IMR-90 (cell line): ENCODE measurements around the gene NDUFA13. TPM values are rescaled to one million over a fixed set of nuclear protein-coding genes. Genes with fewer than 3 reads are reported as not detected.

Source experiments
- ATAC-seq: fragments of 200-7000 bp; cut with Tn5 transposase; 2 replicates; pipeline ENCODE4 v1.9.1; 2020; ENCODE audit warnings: low read depth, mild to moderate bottlenecking, moderate library complexity
- BruUV-seq: library from RNA; stranded (reverse); fragments of 400-500 nt; replicated peaks from 2 replicates; lab custom pipeline; 2021; lab: Mats Ljungman, UMichigan
- CTCF ChIA-PET: fragments of 300-600 bp; formaldehyde crosslinking; extraction: SDS; loops from one replicate; lab custom pipeline; 2021; ENCODE audit warnings: antibody characterized with exemption; lab: Yijun Ruan, JAX
- POLR2A ChIA-PET: fragments of 300-600 bp; sonication (Branson Sonifier 250); formaldehyde crosslinking; loops from one replicate; lab custom pipeline; 2022; ENCODE audit warnings: antibody characterized with exemption; ENCODE audit not compliant: unreplicated experiment; lab: Charles Lee
- DNase-seq: peaks from one replicate; pipeline ENCODE4 v3.0.0; 2013
- H2AFZ ChIP-seq: replicated peaks from 2 replicates; pipeline ENCODE3; 2013; ENCODE audit warnings: low read length, mild to moderate bottlenecking; ENCODE audit not compliant: poor library complexity
- H2AK5ac ChIP-seq: 2 replicates; pipeline ENCODE4 v1.6.1; 2013; ENCODE audit warnings: low read depth, low read length, inconsistent platforms
- H2AK9ac ChIP-seq: replicated peaks from 2 replicates; pipeline ENCODE3; 2013; ENCODE audit warnings: mild to moderate bottlenecking, low read depth, low read length, moderate library complexity; ENCODE audit not compliant: poor library complexity
- H2BK120ac ChIP-seq: 2 replicates; pipeline ENCODE4 v1.6.1; 2013; ENCODE audit warnings: low read depth, low read length, inconsistent platforms
- H2BK15ac ChIP-seq: 3 replicates; pipeline ENCODE4 v1.6.1; 2013; ENCODE audit warnings: low read depth, low read length, inconsistent platforms
- H2BK20ac ChIP-seq: 2 replicates; pipeline ENCODE4 v1.6.1; 2013; ENCODE audit warnings: low read depth, mild to moderate bottlenecking, inconsistent platforms, low read length, moderate library complexity
- H2BK5ac ChIP-seq: 2 replicates; pipeline ENCODE4 v1.6.1; 2013; ENCODE audit warnings: mild to moderate bottlenecking, low read depth, low read length, inconsistent platforms; ENCODE audit not compliant: poor library complexity, severe bottlenecking
- H3K14ac ChIP-seq: replicated peaks from 2 replicates; pipeline ENCODE4 v1.6.1; 2013; ENCODE audit warnings: low read depth, low read length, inconsistent platforms
- H3K18ac ChIP-seq: 2 replicates; pipeline ENCODE4 v1.6.1; 2013; ENCODE audit warnings: low read depth, low read length, control low read depth
- H3K23ac ChIP-seq: 2 replicates; pipeline ENCODE4 v1.6.1; 2013; ENCODE audit warnings: low read depth, low read length, inconsistent platforms
- H3K27ac ChIP-seq: 2 replicates; pipeline ENCODE4 v1.5.1; 2013; ENCODE audit warnings: mild to moderate bottlenecking, control low read depth, low read length; ENCODE audit not compliant: insufficient read depth
- H3K27me3 ChIP-seq: 2 replicates; pipeline ENCODE4 v1.6.1; 2013; ENCODE audit warnings: low read length; ENCODE audit not compliant: control insufficient read depth, insufficient read depth
- H3K36me3 ChIP-seq: 2 replicates; pipeline ENCODE4 v1.6.1; 2013; ENCODE audit warnings: low read length, mixed read lengths; ENCODE audit not compliant: control insufficient read depth, insufficient read depth
- H3K4ac ChIP-seq: 2 replicates; pipeline ENCODE4 v1.6.1; 2013; ENCODE audit warnings: low read depth, low read length, inconsistent platforms
- H3K4me1 ChIP-seq: 2 replicates; pipeline ENCODE4 v1.6.1; 2013; ENCODE audit warnings: low read length, mixed read lengths; ENCODE audit not compliant: control insufficient read depth, insufficient read depth
- H3K4me2 ChIP-seq: 2 replicates; pipeline ENCODE4 v1.6.1; 2013; ENCODE audit warnings: low read depth, mild to moderate bottlenecking, control low read depth, low read length, moderate library complexity
- H3K4me3 ChIP-seq: 2 replicates; pipeline ENCODE4 v1.5.1; 2013; ENCODE audit warnings: low read depth, mild to moderate bottlenecking, control low read depth, low read length, moderate library complexity; ENCODE audit not compliant: insufficient read depth
- H3K56ac ChIP-seq: 2 replicates; pipeline ENCODE4 v1.6.1; 2013; ENCODE audit warnings: low read length, inconsistent platforms; ENCODE audit not compliant: insufficient read depth; ENCODE audit errors: extremely low read depth
- H3K79me1 ChIP-seq, 2 experiments: 2 replicates each; pipeline ENCODE4 v1.6.1; 2013; ENCODE audit warnings: low read length in 2 of 2, inconsistent platforms in 1 of 2, low read depth in 1 of 2
- H3K9ac ChIP-seq: 2 replicates; pipeline ENCODE4 v1.6.1; 2013; ENCODE audit warnings: low read depth, low read length, control low read depth
- H3K9me1 ChIP-seq: 2 replicates; pipeline ENCODE4 v1.6.1; 2013; ENCODE audit warnings: low read length, inconsistent platforms; ENCODE audit not compliant: insufficient read depth
- H3K9me3 ChIP-seq: 2 replicates; pipeline ENCODE4 v1.6.1; 2013; ENCODE audit warnings: low read length; ENCODE audit not compliant: control insufficient read depth, insufficient read depth
- H4K20me1 ChIP-seq: 2 replicates; pipeline ENCODE4 v1.6.1; 2013; ENCODE audit warnings: low read length, inconsistent platforms; ENCODE audit not compliant: insufficient read depth
- H4K5ac ChIP-seq: 2 replicates; pipeline ENCODE4 v1.6.1; 2013; ENCODE audit warnings: mild to moderate bottlenecking, low read depth, low read length, control low read depth
- H4K8ac ChIP-seq, 2 experiments: 2 replicates each; pipeline ENCODE4 v1.6.1; 2013; ENCODE audit warnings: low read depth in 2 of 2, low read length in 2 of 2, control low read depth in 1 of 2, inconsistent platforms in 1 of 2
- H4K91ac ChIP-seq: 2 replicates; pipeline ENCODE4 v1.6.1; 2013; ENCODE audit warnings: low read depth, low read length, inconsistent platforms; ENCODE audit not compliant: insufficient read depth
- CEBPB ChIP-seq: IDR thresholded peaks from 2 replicates; pipeline ENCODE4 v1.6.1; 2012; ENCODE audit warnings: low read depth, low read length, improper control_type of control experiment
- CHD1 ChIP-seq: IDR thresholded peaks from 2 replicates; pipeline ENCODE4 v1.6.1; 2012; ENCODE audit warnings: low read depth, low read length, improper control_type of control experiment
- NFE2L2 ChIP-seq: fragments of 150-350 bp; IDR thresholded peaks from 2 replicates; pipeline ENCODE4 v1.6.1; 2016; ENCODE audit warnings: low read depth, mild to moderate bottlenecking, low read length
- RAD21 ChIP-seq: IDR thresholded peaks from 2 replicates; pipeline ENCODE4 v1.6.1; 2012; ENCODE audit warnings: low read length, improper control_type of control experiment
- RCOR1 ChIP-seq: IDR thresholded peaks from 2 replicates; pipeline ENCODE4 v1.6.1; 2012; ENCODE audit warnings: mild to moderate bottlenecking, low read length, improper control_type of control experiment; ENCODE audit not compliant: insufficient replicate concordance
- RFX5 ChIP-seq: IDR thresholded peaks from 2 replicates; pipeline ENCODE4 v1.8.0; 2012; ENCODE audit warnings: low read depth, mild to moderate bottlenecking, low read length, moderate library complexity
- SMC3 ChIP-seq: fragments of 150-350 bp; IDR thresholded peaks from 2 replicates; pipeline ENCODE4 v1.6.1; 2016; ENCODE audit warnings: low read depth, mild to moderate bottlenecking, antibody characterized with exemption, low read length, moderate library complexity
- WGBS, 2 experiments: methylation state at CpG; one replicate each; pipeline versions ENCODE4 v1.1.5 to v1.1.7; 2013; ENCODE audit warnings: missing lambda C conversion rate in 2 of 2; ENCODE audit not compliant: insufficient read length in 1 of 2; ENCODE audit errors: extremely low coverage in 2 of 2; 5-methylcytosine and 5-hydroxymethylcytosine counted together
- dilution Hi-C: fragments of 300-500 bp; cut with HindIII; formaldehyde crosslinking; loops from one replicate; pipeline ENCODE4 v1.14.3; 2018; ENCODE audit warnings: low sequenced_read_pairs; ENCODE audit not compliant: unreplicated experiment
- in situ Hi-C: fragments of 300-500 bp; cut with MboI; formaldehyde crosslinking; loops from 3 replicates; pipeline ENCODE4 v1.14.3; 2019; ENCODE audit warnings: low sequenced_read_pairs, inconsistent platforms, mixed read lengths
- intact Hi-C: fragments of 100-400 bp; cut with micrococcal nuclease; formaldehyde crosslinking; loops from 2 replicates; pipeline ENCODE4 v1.10.0; 2022
- polyA plus RNA-seq, 3 experiments: library from polyadenylated mRNA; depleted of rRNA; stranded (reverse); fragments of >200 nt; gene quantifications; 2 replicates each; pipeline ENCODE4 v1.2.3, GENCODE V29; 2012; ENCODE audit warnings: low replicate concordance in 1 of 3
- total RNA-seq: library from RNA; depleted of rRNA; stranded (reverse); fragments of >200 nt; gene quantifications from 2 replicates; pipeline ENCODE4 v1.2.3, GENCODE V29; 2012
- TF ChIP-seq, protein P1 (sequence below): conservative IDR thresholded peaks from 2 replicates; pipeline ENCODE4 v1.5.1; 2012; ENCODE audit warnings: mild to moderate bottlenecking, low read depth, low read length, improper control_type of control experiment

Gene NDUFA13
- total and polyA plus RNA-seq, 2 of the 4 experiments (the other 2 are of a cell fraction) = 30.6 to 667 TPM

DNA sequence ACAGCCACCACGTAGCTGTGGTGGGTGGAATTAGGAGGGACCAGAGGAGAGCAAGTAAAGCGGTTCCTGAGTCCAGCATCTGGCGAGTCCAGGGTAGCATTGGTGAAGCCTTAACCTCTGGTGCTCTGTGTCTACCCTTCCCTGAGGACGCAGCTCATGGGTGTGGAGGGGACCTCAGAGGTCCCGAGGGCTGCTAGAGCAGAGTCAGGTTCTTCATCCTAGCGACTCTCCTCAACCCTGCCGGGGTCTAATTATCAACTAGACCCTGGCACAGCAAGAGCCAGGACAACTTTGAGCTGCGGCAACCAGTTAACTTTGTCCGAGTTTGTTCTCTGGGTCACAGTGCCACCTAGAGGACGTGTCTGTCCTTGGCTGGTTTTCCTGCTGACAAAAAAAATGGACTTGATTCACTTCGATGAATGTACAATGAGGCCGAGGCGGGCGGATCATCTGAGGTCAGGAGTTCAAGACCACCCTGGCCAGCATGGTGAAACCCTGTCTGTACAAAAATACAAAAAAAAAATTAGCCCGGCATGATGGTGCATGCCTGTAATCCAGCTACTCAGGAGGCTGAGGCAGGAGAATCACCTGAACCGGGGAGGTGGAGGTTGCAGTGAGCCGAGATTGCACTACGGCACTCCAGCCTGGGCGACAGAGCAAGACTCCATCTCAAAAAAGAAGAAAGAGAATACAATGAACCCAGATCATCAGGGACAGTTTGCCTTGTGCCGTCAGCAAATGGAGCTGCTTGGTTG, 25.6 kb upstream of the NDUFA13 start:
- H3K27ac ChIP-seq = peak overlapping the region; percentile 68
- BruUV-seq = no TSS peak
- 34% methylated on average over 10 of the region's 20 CpGs; no CpG with 5 or more reads in 1 of the 2 experiments for WGBS, 2 experiments
- intact Hi-C loops = loop anchor here (1.0 kb wide), 1 partner anchor 124 kb away; no protein-coding TSS in a partner anchor
- no peaks in the 10 kb centered on the region; the same call in 1 of the 2 replicates for H4K20me1 ChIP-seq
- H3K27me3 ChIP-seq = no peaks in the 10 kb centered on the region
- H3K18ac ChIP-seq = no peak overlapping the region
- peaks cover 31% of the 10 kb centered on the region for H3K4me1 ChIP-seq
- H2BK120ac ChIP-seq = peak overlapping the region; percentile 53
- DNase-seq = peak; percentile 82
- peak overlapping the region; percentile 92 for H2AK5ac ChIP-seq
- ATAC-seq = peak; percentile 59
- H3K23ac ChIP-seq = no peak overlapping the region
- H3K79me1 ChIP-seq = peaks cover 13 to 77% of the 10 kb centered on the region in 2 experiments; a peak in 3 of 4 replicates
- dilution Hi-C loops = no loop called here
- H2BK20ac ChIP-seq = peak overlapping the region; percentile 23; the same call in 1 of the 2 replicates
- H2AFZ ChIP-seq = peak overlapping the region; percentile 36
- ChIA-PET CTCF (interaction anchor here (0.5 to 2.7 kb wide), 9 partner anchors 84 to 450 kb away, joined by 3 to 15 read pairs (median 3); partner anchors contain the start of gene GATAD2A), POLR2A (no interaction called here)
- peak overlapping the region; percentile 35 for H4K5ac ChIP-seq
- H4K8ac ChIP-seq = peak overlapping the region; percentile 64 to 94; a peak in 3 of 4 replicates
- H3K56ac ChIP-seq = no peak overlapping the region
- no peaks in the 10 kb centered on the region for H3K9me3 ChIP-seq
- no peak overlapping the region for H3K9ac ChIP-seq
- 0 out of 2 replicates have a peak overlapping the region, but pooled peaks have one; percentile 64 for H3K14ac ChIP-seq
- H2BK15ac ChIP-seq = peak overlapping the region; percentile 21; the same call in 1 of the 3 replicates
- H2AK9ac ChIP-seq = peak overlapping the region; percentile 67
- peak overlapping the region; percentile 23; the same call in 1 of the 2 replicates for H3K4me2 ChIP-seq
- in situ Hi-C loops = loop anchor here (5.0 kb wide), 1 partner anchor 123 kb away; no protein-coding TSS in a partner anchor
- peak overlapping the region; percentile 65 for H3K4ac ChIP-seq
- H4K91ac ChIP-seq = peak overlapping the region; percentile 84
- peak overlapping the region; percentile 1 for H2BK5ac ChIP-seq
- H3K36me3 ChIP-seq = peaks cover 24% of the 10 kb centered on the region
- no peak overlapping the region for H3K4me3 ChIP-seq
- peaks cover 18% of the 10 kb centered on the region for H3K9me1 ChIP-seq
- no peak for TF ChIP-seq NFE2L2
- no peak for TF ChIP-seq CEBPB
- TF ChIP-seq RCOR1 = no peak
- peak; percentile 85 for TF ChIP-seq RAD21
- TF ChIP-seq, protein P1, sequence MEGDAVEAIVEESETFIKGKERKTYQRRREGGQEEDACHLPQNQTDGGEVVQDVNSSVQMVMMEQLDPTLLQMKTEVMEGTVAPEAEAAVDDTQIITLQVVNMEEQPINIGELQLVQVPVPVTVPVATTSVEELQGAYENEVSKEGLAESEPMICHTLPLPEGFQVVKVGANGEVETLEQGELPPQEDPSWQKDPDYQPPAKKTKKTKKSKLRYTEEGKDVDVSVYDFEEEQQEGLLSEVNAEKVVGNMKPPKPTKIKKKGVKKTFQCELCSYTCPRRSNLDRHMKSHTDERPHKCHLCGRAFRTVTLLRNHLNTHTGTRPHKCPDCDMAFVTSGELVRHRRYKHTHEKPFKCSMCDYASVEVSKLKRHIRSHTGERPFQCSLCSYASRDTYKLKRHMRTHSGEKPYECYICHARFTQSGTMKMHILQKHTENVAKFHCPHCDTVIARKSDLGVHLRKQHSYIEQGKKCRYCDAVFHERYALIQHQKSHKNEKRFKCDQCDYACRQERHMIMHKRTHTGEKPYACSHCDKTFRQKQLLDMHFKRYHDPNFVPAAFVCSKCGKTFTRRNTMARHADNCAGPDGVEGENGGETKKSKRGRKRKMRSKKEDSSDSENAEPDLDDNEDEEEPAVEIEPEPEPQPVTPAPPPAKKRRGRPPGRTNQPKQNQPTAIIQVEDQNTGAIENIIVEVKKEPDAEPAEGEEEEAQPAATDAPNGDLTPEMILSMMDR = peak; percentile 82
- TF ChIP-seq CHD1 = no peak
- peak; percentile 69 for TF ChIP-seq SMC3
- no peak for TF ChIP-seq RFX5
